Erythroblast (primary cell): ENCODE measurements around the gene CYP2A13.
"Not testable (repeated sequence)": the region's sequence is repeated elsewhere in the genome, so short reads cannot be mapped to it uniquely, and the experiment has no call there.

ENCODE experiments used
- DNase-seq, 2 experiments: peaks; one replicate each; lab custom pipeline; 2025; lab: John Stamatoyannopoulos, UW
- GATA1 ChIP-seq: IDR thresholded peaks from 2 replicates; pipeline ENCODE4 v1.6.1; 2011; ENCODE audit warnings: low read depth, mild to moderate bottlenecking, control low read depth, low read length, moderate library complexity
- POLR2A ChIP-seq: IDR thresholded peaks from 2 replicates; pipeline ENCODE4 v1.6.1; 2011; ENCODE audit warnings: mild to moderate bottlenecking, low read length

CYP2A13 gene

DNA sequence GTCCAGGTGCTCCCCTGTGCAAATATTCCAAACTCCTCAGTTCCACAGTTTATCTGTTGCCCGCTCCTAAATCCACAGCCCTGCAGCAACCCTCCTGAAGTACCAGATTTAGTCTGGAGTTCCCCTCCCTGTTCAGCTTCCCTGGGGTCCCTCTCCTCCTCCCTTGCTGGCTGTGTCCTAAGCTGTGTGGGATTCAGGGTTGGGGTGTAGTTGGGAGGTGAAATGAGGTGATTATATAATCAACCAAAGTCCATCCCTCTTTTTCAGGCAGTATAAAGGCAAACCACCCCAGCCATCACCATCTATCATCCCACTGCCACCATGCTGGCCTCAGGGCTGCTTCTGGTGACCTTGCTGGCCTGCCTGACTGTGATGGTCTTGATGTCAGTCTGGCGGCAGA is at the start of gene CYP2A13:
CYP2A13 (plus strand) TSS at position 301 of the 400 bp plus-strand sequence; CDS start at position 322, 21 bp downstream.
- TF ChIP-seq POLR2A (no peak), GATA1 (no peak)
- DNase-seq, result no peak

- TF ChIP-seq POLR2A, result no peak
- no peak for TF ChIP-seq GATA1
- no peak for DNase-seq
Measured at GRCh38 chr19:41039806-41040205, 48.4 kb upstream of the CYP2A13 start.

- not testable (repeated sequence) for DNase-seq
Measured at GRCh38 chr19:41045095-41045494, 43.2 kb upstream of the CYP2A13 start.

DNA sequence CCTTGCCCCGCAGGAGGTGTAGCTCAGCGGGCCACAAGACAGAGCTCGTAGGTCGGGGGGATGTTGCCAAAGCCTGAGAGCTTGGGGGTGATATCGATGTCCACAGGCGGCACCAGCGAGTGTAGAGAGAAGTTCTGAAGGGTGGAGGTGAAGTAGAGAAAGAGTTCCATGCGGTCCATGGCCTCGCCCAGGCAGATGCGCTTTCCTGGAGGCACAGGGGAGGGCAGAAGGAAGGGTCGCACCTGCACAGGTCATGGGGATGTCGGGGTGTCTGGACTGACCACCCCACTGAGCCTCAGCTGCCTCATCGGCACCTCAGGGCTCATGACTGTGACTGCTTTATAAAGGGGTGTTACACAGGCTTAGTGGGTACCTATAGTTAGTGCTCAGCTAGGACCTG is 37.8 kb upstream of the CYP2A13 start:
- TF ChIP-seq POLR2A (no peak), GATA1 (no peak)
- no peak for DNase-seq

DNA sequence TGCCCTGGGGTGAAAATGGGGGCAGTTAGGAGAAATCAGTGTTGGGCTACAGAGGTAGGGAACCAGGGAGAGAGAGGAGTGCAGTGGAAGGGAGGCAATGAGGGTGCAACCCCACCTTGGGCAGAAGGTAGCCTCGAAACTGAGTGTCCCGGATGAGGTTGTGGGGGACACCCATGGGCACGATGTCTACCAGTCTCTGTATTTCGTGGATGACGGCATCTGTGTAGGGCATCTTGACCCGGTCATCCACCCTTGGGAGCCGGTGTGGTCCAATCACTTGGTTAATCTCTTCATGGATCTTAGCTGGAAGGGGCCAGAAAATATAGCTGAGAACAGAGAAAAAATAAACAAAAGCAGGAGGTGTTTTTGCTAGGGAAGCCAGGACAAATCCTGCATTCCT is 36.1 kb upstream of the CYP2A13 start:
- DNase-seq, result not testable (repeated sequence)

GRCh38 chr19:41053331-41053730 is 34.9 kb upstream of the CYP2A13 start:
- not testable (repeated sequence) for DNase-seq

GRCh38 chr19:41064974-41065569 is 23.2 kb upstream of the CYP2A13 start:
- DNase-seq, result peak in 1 of 2 experiments; percentile 9
- TF ChIP-seq GATA1 (no peak), POLR2A (no peak)

- DNase-seq, result no peak
- TF ChIP-seq GATA1, result no peak
- no peak for TF ChIP-seq POLR2A
Measured at GRCh38 chr19:41076286-41076685, 12.0 kb upstream of the CYP2A13 start.

DNA sequence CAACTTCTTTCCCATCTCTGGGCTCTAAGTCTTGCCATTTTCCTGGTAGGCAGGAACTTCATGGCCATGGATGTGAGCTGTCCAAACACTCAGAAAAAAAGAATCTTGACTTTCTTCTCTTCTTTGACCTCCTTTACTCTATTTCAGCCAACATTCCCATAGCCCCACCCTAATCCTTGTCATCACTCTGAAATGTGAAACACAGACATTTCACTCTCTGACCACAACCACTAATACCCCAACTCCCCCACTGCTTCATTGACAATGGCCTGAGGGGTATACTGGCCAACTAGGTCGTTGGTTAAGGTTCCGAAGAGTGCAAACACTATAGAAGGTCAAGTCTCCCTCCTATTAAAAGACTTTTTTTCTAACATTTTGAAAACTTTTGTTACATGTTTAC is 4.7 kb upstream of the CYP2A13 start:
- TF ChIP-seq POLR2A, result no peak
- no peak for TF ChIP-seq GATA1
- no peak for DNase-seq

GRCh38 chr19:41085748-41086415 is 2.4 kb upstream of the CYP2A13 start:
- DNase-seq, result no peak
- TF ChIP-seq GATA1 (no peak), POLR2A (no peak)

GRCh38 chr19:41089959-41090358 is 1.7 kb downstream of the CYP2A13 start:
- no peak for DNase-seq
- TF ChIP-seq GATA1 (no peak), POLR2A (no peak)

DNA sequence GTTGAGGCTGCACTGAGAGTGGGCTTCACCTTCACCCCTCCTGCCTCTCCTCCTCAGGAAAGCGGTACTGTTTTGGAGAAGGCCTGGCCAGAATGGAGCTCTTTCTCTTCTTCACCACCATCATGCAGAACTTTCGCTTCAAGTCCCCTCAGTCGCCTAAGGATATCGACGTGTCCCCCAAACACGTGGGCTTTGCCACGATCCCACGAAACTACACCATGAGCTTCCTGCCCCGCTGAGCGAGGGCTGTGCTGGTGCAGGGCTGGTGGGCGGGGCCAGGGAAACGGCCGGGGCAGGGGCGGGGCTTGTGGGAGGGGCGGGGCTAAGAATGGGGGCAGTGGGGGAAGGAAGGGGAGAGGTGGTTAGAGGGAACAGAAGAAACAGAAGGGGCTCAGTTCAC is 7.5 kb downstream of the CYP2A13 start:
- TF ChIP-seq POLR2A (no peak), GATA1 (no peak)
- no peak for DNase-seq

DNA sequence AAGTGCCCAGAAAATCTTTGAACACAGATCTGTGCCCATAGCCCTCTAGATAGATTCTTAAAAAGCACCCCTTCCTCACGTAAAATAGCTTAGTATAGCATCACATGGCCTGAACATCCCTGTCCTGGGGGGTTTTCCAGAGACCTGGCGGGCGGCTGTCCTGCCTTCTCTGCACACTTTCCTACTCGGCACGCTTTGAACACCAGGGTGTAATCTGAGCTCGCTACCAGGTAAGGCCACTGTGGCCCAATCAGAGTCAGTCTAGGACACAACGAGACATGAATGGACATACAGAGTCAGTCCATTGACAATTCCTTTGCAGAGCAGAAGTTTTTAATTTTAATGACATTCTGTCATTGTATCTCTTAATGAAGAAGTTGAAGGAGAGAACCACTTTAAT is 8.1 kb downstream of the CYP2A13 start:
- TF ChIP-seq GATA1 (no peak), POLR2A (no peak)
- DNase-seq, result no peak

DNA sequence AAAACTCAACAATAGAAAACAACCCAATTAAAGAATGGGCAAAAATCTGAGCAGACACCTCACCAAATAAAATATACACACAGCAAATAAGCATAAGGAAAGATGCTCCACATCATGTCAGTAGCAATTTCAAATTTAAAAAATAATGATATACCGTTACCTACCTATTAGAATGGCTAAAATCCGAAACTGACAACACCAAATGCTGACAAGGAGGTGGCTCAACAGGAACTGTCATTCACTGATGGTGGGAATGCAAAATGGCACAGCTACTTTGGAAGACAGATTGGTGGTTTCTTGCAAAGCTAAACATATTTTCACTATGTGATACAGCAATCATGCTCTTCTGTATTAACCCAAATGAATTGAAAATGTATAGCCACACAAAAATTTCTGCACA is 9.1 kb downstream of the CYP2A13 start:
- no peak for DNase-seq
- TF ChIP-seq POLR2A, result no peak
- no peak for TF ChIP-seq GATA1

DNA sequence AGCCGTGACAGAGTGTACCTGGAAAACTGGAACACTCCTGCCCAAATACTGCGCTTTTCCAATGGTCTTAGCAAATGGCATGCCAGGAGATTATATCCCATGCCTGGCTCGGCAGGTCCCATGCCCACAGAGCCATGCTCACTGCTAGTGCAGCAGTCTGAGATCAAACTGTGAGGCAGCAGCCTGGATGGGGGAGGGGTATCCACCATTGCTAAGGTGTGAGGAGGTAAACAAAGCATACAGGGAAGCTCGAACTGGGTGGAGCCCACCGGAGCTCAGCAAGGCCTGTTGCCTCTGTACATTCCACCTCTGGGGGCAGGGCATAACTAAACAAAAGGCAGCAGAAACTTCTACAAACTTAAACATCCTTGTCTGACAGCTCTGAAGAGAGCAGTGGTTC is 10.5 kb downstream of the CYP2A13 start:
- no peak for DNase-seq
- TF ChIP-seq POLR2A (no peak), GATA1 (no peak)

DNA sequence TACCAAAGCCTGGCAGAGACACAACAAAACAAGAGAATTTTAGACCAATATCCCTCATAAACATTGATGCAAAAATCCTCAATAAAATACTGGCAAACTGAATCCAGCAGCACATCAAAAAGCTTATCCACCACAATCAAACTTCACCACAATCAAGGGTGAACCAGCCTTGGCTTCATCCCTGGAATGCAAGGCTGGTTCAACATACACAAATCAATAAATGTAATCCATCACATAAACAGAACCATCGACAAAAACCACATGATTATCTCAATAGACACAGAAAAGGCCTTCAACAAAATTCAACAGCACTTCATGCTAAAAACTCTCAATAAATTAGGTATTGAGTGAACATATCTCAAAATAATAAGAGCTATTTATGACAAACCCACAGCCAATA is 14.0 kb downstream of the CYP2A13 start:
- not testable (repeated sequence) for DNase-seq
